Measurements from ENCODE around the gene XIRP1. TPM values are rescaled to one million over a fixed set of nuclear protein-coding genes. Genes with fewer than 3 reads are reported as not detected.

XIRP1 gene
- total RNA-seq, 1 experiment from 2014 or later: not detected

DNA sequence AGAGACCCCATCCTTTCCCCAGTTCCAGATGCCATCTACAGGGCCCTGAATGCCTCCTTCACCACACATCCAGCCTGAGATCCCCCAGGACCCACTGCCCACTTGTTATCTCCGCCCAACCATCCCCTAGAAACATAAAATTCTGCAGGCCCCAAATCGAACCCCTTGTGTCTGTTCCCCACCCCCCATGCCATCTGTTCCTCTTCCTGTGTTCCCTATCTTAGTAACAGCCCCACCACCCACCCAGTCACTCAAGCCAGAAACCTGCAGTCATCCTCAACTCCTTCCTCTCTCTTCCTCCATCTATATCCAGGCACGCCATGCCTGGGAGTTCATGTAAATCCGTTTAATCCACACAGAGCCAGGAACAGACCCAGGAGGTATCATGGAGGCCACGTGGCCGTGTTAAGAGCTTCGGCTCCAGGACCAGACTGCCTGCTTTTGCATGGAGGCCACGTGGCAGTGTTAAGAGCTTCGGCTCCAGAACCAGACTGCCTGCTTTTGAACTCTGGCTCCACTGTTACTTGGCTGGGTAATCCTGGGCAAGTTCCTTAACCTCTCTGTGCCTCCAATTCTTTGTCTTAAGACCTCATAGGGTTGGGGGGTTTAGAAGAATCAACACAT, 43.8 kb downstream of the XIRP1 start:
- Histone ChIP-seq H3K4me3 (ENCODE audit: low read depth in 2 of 2, low read length in 2 of 2) (no peak overlapping the region), H3K9me3 (ENCODE audit: control insufficient read depth, insufficient read depth, low read depth, low read length) (no peaks in the 10 kb centered on the region), H3K27me3 (ENCODE audit: control insufficient read depth, insufficient read depth, low read length) (no peaks in the 10 kb centered on the region), H3K27ac (ENCODE audit: low read length) (peak overlapping the region; percentile 79), H3K4me1 (ENCODE audit: control insufficient read depth, insufficient read depth, low read length) (peaks cover 54% of the 10 kb centered on the region), H3K36me3 (ENCODE audit: control insufficient read depth, insufficient read depth, low read length) (no peaks in the 10 kb centered on the region; the same call in 1 of the 2 replicates)
- ChIA-PET POLR2A (no interaction called here), CTCF (no interaction called here)
- BruUV-seq (replicated peaks): no TSS peak
- TF ChIP-seq, protein P1, sequence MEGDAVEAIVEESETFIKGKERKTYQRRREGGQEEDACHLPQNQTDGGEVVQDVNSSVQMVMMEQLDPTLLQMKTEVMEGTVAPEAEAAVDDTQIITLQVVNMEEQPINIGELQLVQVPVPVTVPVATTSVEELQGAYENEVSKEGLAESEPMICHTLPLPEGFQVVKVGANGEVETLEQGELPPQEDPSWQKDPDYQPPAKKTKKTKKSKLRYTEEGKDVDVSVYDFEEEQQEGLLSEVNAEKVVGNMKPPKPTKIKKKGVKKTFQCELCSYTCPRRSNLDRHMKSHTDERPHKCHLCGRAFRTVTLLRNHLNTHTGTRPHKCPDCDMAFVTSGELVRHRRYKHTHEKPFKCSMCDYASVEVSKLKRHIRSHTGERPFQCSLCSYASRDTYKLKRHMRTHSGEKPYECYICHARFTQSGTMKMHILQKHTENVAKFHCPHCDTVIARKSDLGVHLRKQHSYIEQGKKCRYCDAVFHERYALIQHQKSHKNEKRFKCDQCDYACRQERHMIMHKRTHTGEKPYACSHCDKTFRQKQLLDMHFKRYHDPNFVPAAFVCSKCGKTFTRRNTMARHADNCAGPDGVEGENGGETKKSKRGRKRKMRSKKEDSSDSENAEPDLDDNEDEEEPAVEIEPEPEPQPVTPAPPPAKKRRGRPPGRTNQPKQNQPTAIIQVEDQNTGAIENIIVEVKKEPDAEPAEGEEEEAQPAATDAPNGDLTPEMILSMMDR (IDR thresholded peaks at IDR 0.05): no peak
- TF ChIP-seq, protein P2, sequence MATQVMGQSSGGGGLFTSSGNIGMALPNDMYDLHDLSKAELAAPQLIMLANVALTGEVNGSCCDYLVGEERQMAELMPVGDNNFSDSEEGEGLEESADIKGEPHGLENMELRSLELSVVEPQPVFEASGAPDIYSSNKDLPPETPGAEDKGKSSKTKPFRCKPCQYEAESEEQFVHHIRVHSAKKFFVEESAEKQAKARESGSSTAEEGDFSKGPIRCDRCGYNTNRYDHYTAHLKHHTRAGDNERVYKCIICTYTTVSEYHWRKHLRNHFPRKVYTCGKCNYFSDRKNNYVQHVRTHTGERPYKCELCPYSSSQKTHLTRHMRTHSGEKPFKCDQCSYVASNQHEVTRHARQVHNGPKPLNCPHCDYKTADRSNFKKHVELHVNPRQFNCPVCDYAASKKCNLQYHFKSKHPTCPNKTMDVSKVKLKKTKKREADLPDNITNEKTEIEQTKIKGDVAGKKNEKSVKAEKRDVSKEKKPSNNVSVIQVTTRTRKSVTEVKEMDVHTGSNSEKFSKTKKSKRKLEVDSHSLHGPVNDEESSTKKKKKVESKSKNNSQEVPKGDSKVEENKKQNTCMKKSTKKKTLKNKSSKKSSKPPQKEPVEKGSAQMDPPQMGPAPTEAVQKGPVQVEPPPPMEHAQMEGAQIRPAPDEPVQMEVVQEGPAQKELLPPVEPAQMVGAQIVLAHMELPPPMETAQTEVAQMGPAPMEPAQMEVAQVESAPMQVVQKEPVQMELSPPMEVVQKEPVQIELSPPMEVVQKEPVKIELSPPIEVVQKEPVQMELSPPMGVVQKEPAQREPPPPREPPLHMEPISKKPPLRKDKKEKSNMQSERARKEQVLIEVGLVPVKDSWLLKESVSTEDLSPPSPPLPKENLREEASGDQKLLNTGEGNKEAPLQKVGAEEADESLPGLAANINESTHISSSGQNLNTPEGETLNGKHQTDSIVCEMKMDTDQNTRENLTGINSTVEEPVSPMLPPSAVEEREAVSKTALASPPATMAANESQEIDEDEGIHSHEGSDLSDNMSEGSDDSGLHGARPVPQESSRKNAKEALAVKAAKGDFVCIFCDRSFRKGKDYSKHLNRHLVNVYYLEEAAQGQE (IDR thresholded peaks at IDR 0.05; ENCODE audit: insufficient read depth in 1 of 2, low read depth in 2 of 2, low read length in 1 of 2): no peak
- no peak for TF ChIP-seq SIN3A (IDR thresholded peaks at IDR 0.05; ENCODE audit: borderline replicate concordance, insufficient read depth, low read depth, low read length)
- TF ChIP-seq POLR2AphosphoS5 (IDR thresholded peaks at IDR 0.05; ENCODE audit: low read depth, low read length): no peak
- no peak for TF ChIP-seq TCF7L2 (IDR thresholded peaks at IDR 0.05; ENCODE audit: low read depth, low read length)
- in situ Hi-C loops (cut with HindIII; ENCODE audit: low pct_unique_long_range_greater_than_20kb, low sequenced_read_pairs): no loop called here
- ATAC-seq (no peak), DNase-seq (ENCODE audit: low read depth, low spot score) (no peak)
- intact Hi-C loops (cut with micrococcal nuclease; ENCODE audit: unreplicated experiment): no loop called here

DNA sequence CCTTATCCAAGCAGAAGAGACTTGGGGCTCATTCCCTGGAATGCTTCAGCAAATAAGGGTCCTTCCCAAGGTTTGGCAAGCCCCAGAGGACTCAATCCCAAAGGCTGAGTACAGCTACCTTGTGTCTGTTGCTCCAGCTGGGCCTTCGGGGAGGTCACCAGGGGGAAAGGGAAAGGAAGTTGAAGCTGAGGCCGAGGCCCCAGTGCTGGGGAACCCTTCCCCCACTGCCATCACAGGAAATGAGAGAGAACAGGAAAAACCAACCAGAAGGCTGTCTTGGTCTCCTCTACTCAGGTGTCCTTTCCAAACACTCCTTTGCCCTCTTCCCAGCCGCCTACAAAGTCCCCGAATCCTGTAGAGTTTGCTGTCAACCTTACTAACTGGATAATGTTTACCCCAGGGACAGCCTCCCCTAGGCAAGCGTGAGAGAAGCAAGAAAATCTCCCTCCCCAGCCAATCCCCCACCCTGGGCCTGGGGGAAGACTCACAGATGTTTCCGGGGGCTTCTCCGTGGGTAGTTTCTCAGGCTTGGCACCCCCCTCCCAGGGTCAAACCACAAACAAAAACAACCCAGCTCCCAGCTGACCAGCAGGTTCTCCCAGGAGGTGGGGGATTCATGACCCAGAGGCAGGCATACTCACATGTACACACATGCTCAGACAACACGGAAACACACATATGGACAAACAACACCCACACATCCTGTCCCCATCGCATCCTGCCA, 44.5 kb downstream of the XIRP1 start:
- ChIA-PET CTCF (no interaction called here), POLR2A (interaction anchor here (0.6 kb wide), 1 partner anchor 1339 kb away, joined by 3 read pairs; no protein-coding TSS in a partner anchor)
- Histone ChIP-seq H3K9me3 (ENCODE audit: control insufficient read depth, insufficient read depth, low read depth, low read length) (no peaks in the 10 kb centered on the region), H3K4me3 (ENCODE audit: low read depth in 2 of 2, low read length in 2 of 2) (peak overlapping the region in 1 of 2 experiments; percentile 24; a peak in 1 of 4 replicates), H3K27ac (ENCODE audit: low read length) (peak overlapping the region; percentile 79), H3K27me3 (ENCODE audit: control insufficient read depth, insufficient read depth, low read length) (no peaks in the 10 kb centered on the region), H3K36me3 (ENCODE audit: control insufficient read depth, insufficient read depth, low read length) (no peaks in the 10 kb centered on the region; the same call in 1 of the 2 replicates), H3K4me1 (ENCODE audit: control insufficient read depth, insufficient read depth, low read length) (peaks cover 54% of the 10 kb centered on the region)
- intact Hi-C loops (cut with micrococcal nuclease; ENCODE audit: unreplicated experiment): no loop called here
- ATAC-seq (no peak), DNase-seq (ENCODE audit: low read depth, low spot score) (no peak)
- TF ChIP-seq POLR2AphosphoS5 (IDR thresholded peaks at IDR 0.05; ENCODE audit: low read depth, low read length) (no peak), SIN3A (IDR thresholded peaks at IDR 0.05; ENCODE audit: borderline replicate concordance, insufficient read depth, low read depth, low read length) (no peak), TCF7L2 (IDR thresholded peaks at IDR 0.05; ENCODE audit: low read depth, low read length) (no peak)
- TF ChIP-seq, protein P1 (IDR thresholded peaks at IDR 0.05): no peak
- TF ChIP-seq, protein P2 (IDR thresholded peaks at IDR 0.05; ENCODE audit: insufficient read depth in 1 of 2, low read depth in 2 of 2, low read length in 1 of 2): no peak
- in situ Hi-C loops (cut with HindIII; ENCODE audit: low pct_unique_long_range_greater_than_20kb, low sequenced_read_pairs): no loop called here
- BruUV-seq (replicated peaks): no TSS peak

Measured in Panc1 (cell line).